Retina (tissue), 1 donor: ENCODE results near the gene KREMEN1.
"Not testable (repeated sequence)": the region's sequence is repeated elsewhere in the genome, so short reads cannot be mapped to it uniquely, and the experiment has no call there.

Experiments
- DNase-seq: peaks from one replicate; pipeline ENCODE4 v3.0.0-alpha.2; 2016

Gene KREMEN1

DNA sequence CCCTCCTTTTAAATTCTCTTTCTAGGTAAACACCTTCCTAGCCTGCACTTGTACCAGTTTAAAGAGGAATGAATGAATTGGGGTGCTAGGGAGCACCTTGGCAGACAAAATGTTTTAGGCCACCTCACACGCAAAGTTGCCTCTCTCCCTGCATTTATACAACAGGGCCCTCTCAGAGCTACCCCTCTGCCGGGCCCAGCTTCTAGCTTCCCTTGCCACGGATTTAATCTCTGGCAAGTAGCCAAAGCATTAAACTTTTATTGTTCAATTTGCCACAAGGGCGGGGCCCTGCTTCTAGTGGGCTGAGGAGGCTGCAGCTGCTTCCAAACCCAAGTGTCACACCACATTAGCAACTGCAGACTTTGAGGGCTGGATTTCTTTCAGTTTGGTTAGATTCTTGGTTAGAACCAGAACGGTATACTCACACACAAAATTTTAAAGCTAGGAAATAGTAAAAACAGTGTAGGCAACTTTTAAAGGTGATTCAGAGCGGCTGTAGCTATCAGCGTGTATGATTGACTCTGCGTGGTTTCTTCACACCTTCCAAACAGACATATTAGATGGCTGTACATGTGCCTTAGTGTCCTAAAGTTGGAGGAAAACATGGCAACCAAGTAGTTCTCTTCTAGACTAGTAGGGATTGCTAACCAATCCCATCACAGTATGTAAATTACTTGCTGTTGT is 6.5 kb downstream of the KREMEN1 start:
- peak; percentile 90 for DNase-seq

GRCh38 chr22:29080106-29080975 is 7.5 kb downstream of the KREMEN1 start:
- DNase-seq, result peak; percentile 68

- no peak for DNase-seq
Observed at GRCh38 chr22:29081517-29082236, 8.8 kb downstream of the KREMEN1 start.

DNA sequence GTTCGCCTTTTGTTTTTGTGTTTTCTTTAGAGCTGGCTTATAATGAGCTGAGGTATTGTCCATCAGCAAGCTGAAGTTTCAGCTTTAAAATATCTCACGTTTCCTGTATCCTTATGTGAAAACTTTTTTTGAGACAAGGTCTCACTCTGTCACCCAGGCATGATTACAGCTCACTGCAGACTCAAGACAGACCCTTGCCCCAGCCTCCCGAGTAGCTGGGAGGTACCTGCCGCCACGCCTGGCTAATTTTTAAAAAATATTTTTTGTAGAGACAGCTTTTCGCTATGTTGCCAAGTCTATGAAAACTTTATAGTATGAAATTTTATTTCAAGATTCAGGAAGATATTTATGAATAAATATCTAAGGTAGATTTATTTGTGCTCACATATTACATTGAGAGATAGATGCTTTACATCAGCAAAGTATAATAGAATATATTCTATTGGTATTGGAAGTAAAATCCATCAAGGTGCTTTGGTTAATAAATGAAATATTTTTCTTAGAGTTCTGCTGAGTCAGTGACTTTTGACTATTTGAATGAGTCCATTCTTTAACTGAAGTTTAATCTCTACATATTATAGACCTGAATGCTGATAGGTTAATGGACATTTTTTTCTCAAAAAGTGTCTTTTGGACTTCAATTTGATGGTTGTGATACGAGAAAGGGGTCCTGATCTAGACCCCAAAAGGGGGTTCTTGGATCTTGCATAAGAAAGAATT is 10.2 kb downstream of the KREMEN1 start:
- DNase-seq, result no peak

- not testable (repeated sequence) for DNase-seq
Observed at GRCh38 chr22:29083576-29083932, 10.7 kb downstream of the KREMEN1 start.

- DNase-seq, result no peak
Observed at GRCh38 chr22:29083933-29084591, 11.2 kb downstream of the KREMEN1 start.

DNA sequence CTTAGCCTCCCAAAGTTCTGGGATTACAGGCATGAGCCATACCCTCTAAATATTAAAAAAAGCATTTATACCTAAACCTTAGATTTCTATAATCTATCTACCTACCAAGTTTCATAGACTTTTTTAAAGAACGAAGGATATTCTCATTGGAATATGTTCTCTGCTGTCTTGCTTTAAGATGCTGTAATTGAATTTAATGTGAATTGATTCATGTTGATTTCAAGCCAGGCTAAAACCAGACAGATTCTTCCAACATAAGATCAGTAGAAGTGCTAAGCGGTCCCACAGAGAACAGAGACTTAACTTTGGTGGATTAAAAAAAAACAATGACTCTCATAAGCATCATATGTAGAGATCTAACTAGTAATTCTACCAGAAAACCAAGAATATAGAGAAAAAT is 14.2 kb downstream of the KREMEN1 start:
- no peak for DNase-seq

DNA sequence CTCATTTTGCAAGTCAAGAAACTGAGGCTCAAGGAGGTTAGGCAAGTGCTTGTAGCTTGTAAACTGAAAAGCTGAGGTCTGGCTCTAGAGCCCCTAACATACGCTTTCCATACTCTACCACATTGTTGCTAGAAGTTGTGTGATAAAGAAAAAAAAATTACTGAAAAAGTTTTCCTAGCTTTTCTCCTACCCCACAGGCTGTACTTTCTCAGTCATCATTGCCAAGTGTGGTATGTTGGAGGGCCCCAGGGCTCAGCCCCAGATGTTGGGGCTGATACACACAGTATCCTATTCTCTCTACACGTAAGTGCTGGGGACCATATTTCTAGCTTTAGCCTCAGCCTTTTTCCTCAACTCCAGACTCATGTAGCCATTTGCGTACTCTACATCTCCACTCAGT is 16.0 kb downstream of the KREMEN1 start:
- no peak for DNase-seq

DNA sequence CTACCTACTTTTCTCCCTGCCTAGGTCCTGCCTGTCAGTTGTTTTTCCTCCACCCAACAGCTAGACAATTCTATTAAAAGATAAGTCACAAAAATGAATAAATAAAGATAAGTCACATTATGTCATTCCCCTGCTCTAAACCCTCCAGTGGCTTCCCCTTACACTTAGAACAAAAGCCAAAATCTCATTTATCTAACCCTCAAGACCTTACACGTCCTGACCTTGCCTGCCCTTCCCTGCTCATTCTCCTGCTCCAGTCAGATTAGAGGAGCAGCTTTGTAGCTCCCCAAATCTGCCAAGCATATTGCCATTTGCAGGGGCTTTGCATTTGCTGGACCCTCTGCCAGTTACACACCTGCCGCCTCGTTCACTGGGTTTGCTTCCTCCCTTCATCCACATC is 16.7 kb downstream of the KREMEN1 start:
- no peak for DNase-seq

DNA sequence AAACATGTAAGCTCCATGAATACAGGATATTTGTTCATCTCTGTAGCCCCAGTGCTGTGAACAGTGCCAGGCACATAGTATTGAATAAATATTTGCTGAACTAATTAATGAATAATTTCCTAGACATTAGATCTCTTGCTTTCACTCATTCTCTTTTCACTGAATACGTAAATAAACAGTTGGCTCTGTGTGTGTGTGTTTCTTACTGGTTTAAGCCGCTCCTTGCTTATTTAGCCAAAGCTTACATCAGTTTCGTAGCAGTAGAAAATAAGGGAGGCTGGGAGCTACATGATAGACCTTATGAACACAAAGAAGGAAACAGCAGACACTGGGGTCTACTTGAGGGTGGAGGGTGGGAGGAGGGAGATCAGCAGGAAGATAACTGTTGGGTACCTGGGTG is 17.2 kb downstream of the KREMEN1 start:
- no peak for DNase-seq

DNA sequence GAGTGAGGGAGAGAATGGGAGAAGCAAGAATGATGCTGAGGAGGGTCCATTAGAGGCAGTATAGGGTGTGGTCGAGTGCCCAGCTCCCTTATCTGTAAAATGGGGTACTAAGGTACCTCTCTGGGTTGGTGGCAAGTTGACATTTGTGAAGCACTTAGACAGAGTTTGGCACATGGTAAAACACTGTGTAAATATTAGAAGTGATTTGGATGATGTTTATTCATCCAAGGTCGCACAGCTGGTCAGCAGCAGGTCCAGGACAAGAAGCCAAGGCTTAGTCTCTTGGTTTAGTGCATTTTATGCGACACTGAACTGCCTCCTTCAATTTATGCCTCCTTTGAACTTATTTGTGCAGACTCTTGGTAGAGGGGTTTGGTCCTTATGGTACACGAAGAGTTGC is 19.4 kb downstream of the KREMEN1 start:
- no peak for DNase-seq

DNA sequence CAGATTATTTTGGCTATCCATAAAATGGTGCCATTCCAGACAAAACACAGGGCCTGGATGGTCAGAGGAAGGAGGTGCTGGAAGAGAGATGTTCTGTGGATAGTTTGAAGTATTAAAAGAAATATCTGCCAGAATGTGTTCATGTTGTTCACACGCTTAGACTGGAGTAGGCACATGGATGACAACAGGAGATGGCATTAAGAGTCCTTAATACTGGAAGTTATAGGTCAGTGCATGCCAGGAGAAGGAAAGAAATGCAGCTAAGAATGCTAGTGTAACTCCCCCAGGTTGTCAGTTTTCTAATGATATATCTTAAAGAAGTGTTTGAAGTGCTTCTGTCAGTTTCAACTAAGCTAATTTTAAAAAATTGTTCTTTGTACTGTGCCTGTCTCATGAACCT is 20.2 kb downstream of the KREMEN1 start:
- DNase-seq, result no peak

GRCh38 chr22:29093501-29094300 is 20.9 kb downstream of the KREMEN1 start:
- DNase-seq, result no peak

- no peak for DNase-seq
Observed at GRCh38 chr22:29095459-29095858, 22.6 kb downstream of the KREMEN1 start.

DNA sequence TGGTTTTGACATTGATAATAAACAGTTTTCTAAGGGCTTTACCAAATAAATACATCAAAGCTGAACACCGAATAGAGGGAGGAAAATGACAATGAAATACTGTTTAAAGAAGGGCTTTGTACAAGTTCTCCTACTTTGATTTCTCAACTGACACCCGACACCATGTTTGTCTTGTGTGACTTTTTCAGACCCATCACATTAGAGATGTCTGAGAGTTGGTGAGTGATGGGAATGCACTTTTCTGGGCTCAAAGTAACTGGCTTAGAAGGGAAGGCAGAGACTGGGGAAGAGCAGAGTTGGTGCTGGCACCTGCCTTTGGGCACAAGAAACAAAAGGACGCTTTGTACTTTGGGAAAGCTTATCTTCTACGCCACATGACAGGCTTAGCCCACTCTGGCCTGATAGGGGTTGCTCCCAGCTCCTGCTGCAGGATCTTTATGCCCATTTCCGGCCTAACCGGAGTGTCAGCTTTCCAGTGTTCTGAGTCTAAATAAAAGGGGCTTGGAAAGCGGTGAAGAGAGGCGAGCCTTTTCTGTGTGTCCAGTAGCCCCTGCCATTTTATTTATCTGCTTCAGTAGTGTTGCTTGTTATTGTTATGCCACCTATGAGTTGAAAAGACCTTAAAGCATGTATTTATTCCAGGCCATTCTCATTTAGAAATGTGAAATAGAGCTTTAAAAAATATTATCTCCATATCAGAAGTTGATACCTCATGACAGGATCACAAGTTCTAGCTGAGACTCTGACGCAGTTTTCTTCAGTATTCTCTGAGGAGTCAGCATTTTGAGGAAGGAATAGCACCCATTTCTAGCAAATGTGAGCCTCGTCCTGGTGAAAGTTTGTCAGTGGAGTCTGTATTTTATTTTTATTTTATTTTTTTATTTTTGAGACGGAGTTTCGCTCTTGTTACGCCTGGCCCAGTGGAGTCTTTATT is 24.2 kb downstream of the KREMEN1 start:
- DNase-seq, result no peak

- peak; percentile 67 for DNase-seq
Observed at GRCh38 chr22:29098296-29098695, 25.5 kb downstream of the KREMEN1 start.

DNA sequence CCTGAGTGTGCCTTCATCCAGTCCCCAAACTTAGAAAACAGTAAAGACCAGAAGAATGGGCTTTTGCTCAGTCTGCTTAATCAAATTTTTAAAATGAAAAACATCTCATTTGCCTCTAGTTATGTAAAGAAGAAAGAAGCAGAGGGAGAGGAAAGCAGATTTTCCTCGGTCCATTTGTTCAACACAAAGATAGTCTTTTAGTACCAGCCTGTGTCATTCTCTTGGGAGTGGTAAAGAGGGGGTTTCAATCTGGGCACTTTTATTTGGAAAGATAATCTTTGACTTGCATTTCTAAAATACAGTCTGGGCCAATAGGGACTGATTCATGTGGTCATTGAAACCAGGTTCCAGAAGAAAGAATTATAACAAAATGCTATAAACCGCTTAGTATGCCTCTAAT is 29.5 kb downstream of the KREMEN1 start:
- DNase-seq, result peak; percentile 57

- peak; percentile 57 for DNase-seq
Observed at GRCh38 chr22:29103121-29103520, 30.3 kb downstream of the KREMEN1 start.

DNA sequence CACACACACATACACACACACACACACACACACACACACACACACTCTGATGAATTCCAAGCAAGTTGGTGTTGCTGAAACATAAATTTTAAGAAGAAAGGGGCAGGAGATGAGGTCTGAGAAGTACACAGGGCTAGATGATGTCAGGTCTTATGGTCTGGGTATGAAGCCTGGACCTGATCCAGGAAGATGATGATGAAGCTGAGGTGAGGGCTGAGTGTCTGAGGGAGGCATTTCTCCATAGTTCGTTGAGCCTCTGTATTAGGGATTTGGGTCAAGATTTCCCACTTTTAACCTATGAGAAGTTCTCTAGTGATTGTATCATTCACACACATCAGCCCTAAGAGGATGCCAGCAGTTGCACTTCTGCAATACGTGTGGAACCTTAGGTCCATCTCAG is 32.6 kb downstream of the KREMEN1 start:
- no peak for DNase-seq

DNA sequence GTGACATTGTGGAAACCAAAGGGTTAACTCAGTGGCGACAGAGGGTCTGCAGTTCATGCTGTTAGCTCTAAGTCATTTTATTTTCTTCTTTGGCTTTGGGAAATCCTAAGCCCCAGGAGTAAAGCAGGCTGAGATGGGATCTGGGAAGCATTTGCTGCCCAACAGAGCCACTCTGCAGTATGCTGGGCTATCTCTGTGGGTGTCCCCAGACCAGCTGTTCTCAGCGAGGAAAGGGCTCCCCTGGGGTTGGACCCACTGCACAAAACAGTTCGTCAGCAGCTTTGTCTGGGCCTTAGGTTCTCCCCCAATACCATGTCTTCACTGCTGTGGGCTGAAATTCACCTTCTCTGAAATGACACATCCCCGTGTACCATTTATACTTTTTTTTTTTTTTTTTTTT is 34.0 kb downstream of the KREMEN1 start:
- DNase-seq, result no peak

- DNase-seq, result no peak
Observed at GRCh38 chr22:29108137-29108536, 35.3 kb downstream of the KREMEN1 start.
